ENCODE results near the gene P4HTM.

The P4HTM gene

DNA sequence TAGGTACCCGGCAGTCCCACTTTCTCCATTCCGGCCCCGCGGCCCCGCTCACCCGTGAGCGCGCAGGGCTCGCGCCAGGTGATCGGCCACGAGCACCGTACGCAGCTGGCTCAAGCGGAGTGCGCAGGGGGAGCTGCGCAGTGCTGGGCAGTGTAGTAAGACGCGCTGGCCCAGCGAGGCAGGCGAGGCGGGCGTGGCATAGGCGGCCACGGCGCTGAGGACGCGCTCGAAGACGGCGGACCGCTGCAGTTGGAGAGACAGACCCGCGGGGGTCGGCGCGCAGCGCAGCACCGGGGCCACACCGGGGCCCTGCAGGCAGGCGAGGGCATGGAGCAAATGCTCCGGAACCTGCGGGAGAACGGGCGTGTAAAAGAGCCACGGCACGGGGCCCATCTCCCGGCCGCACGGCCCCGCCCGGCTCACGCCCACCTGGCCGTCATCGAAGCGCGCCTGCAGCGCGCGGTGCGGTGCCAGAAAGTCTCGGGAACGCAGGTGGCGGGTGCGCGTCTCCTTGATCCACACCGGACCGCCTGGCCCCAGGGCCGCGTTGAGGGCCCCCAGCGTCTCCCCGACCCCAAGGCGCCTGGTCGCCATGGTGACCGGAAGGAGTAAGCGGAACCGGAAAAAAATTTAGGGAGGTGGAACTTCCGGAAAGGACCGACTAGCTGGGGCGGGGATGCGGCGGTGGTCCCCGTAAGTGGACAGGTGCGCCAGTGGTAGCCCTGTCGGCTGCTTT is 28.1 kb downstream of the P4HTM start, which contains the start of gene DALRD3:
Gene DALRD3 (minus strand): TSS at position 610 of the 736 bp plus-strand sequence. CDS start 16 bp downstream, at position 594.
- CTCF ChIA-PET, result interaction anchor here (0.6 to 1.5 kb wide), 5 partner anchors 18 to 459 kb away, joined by 3 to 8 read pairs (median 3); no protein-coding TSS in a partner anchor
- POLR2A ChIA-PET, result interaction anchor here (0.6 to 10.4 kb wide), 9 partner anchors 11 to 301 kb away, joined by 3 to 141 read pairs (median 5); partner anchors contain the start of genes IMPDH2, IP6K2, P4HTM and QRICH1
- Histone ChIP-seq H3K36me3 (ENCODE audit: control insufficient read depth in 2 of 2, insufficient read depth in 1 of 2, low read length in 2 of 2) (peaks cover 0 to 43% of the 10 kb centered on the region in 2 experiments; a peak in 1 of 3 replicates), H3K4me3 (ENCODE audit: low read depth, low read length) (peak within 1 kb of the TSS; percentile 80), H3K4me1 (ENCODE audit: control insufficient read depth, insufficient read depth, low read length) (no peaks in the 10 kb centered on the region), H3K9me3 (ENCODE audit: control insufficient read depth, insufficient read depth, low read depth, low read length) (no peaks in the 10 kb centered on the region), H3K27ac (ENCODE audit: extremely low read depth, low read depth, low read length) (peak within 1 kb of the TSS; percentile 47; the same call in 1 of the 2 replicates)
- TF ChIP-seq ZNF571 (tag by site-specific recombination; IDR thresholded peaks at IDR 0.05) (no peak), ZNF548 (tag by site-specific recombination; IDR thresholded peaks at IDR 0.05) (no peak), ZNF776 (tag by site-specific recombination; IDR thresholded peaks at IDR 0.05; ENCODE audit: borderline replicate concordance) (no peak), ZNF530 (tag by site-specific recombination; IDR thresholded peaks at IDR 0.05; ENCODE audit: low read depth) (no peak), ZNF670 (tag by site-specific recombination; IDR thresholded peaks at IDR 0.05; ENCODE audit: low read depth) (no peak), GLI4 (tag by site-specific recombination; IDR thresholded peaks at IDR 0.05) (no peak), ZNF544 (tag by site-specific recombination; IDR thresholded peaks at IDR 0.05) (no peak), ZNF514 (tag by site-specific recombination; IDR thresholded peaks at IDR 0.05) (no peak), ZNF629 (tag by site-specific recombination; IDR thresholded peaks at IDR 0.05) (peak; percentile 28; the same call in 1 of the 2 replicates), ZNF169 (tag by site-specific recombination; IDR thresholded peaks at IDR 0.05) (no peak), ZNF658 (tag by site-specific recombination; IDR thresholded peaks at IDR 0.05) (no peak), WT1 (tag by site-specific recombination; IDR thresholded peaks at IDR 0.05) (no peak; the same call in 1 of the 2 replicates), ZNF48 (tag by site-specific recombination; IDR thresholded peaks at IDR 0.05) (no peak), ZNF585B (tag by site-specific recombination; IDR thresholded peaks at IDR 0.05) (no peak), YY2 (tag by site-specific recombination; IDR thresholded peaks at IDR 0.05) (0 out of 2 replicates have a peak, but pooled peaks have one; percentile 16), GFI1B (tag by site-specific recombination; IDR thresholded peaks at IDR 0.05) (no peak), FEZF1 (tag by site-specific recombination; IDR thresholded peaks at IDR 0.05) (no peak), ZNF10 (tag by site-specific recombination; IDR thresholded peaks at IDR 0.05) (no peak), ZBTB1 (tag by site-specific recombination; IDR thresholded peaks at IDR 0.05) (no peak), ZNF701 (tag by site-specific recombination; IDR thresholded peaks at IDR 0.05) (no peak), ZNF416 (tag by site-specific recombination; IDR thresholded peaks at IDR 0.05) (no peak)
- TF ChIP-seq, protein P1, sequence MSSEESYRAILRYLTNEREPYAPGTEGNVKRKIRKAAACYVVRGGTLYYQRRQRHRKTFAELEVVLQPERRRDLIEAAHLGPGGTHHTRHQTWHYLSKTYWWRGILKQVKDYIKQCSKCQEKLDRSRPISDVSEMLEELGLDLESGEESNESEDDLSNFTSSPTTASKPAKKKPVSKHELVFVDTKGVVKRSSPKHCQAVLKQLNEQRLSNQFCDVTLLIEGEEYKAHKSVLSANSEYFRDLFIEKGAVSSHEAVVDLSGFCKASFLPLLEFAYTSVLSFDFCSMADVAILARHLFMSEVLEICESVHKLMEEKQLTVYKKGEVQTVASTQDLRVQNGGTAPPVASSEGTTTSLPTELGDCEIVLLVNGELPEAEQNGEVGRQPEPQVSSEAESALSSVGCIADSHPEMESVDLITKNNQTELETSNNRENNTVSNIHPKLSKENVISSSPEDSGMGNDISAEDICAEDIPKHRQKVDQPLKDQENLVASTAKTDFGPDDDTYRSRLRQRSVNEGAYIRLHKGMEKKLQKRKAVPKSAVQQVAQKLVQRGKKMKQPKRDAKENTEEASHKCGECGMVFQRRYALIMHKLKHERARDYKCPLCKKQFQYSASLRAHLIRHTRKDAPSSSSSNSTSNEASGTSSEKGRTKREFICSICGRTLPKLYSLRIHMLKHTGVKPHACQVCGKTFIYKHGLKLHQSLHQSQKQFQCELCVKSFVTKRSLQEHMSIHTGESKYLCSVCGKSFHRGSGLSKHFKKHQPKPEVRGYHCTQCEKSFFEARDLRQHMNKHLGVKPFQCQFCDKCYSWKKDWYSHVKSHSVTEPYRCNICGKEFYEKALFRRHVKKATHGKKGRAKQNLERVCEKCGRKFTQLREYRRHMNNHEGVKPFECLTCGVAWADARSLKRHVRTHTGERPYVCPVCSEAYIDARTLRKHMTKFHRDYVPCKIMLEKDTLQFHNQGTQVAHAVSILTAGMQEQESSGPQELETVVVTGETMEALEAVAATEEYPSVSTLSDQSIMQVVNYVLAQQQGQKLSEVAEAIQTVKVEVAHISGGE (tag by site-specific recombination; conservative IDR thresholded peaks at IDR 0.05; ENCODE audit: low read depth), result peak; percentile 86
- TF ChIP-seq, protein P2, sequence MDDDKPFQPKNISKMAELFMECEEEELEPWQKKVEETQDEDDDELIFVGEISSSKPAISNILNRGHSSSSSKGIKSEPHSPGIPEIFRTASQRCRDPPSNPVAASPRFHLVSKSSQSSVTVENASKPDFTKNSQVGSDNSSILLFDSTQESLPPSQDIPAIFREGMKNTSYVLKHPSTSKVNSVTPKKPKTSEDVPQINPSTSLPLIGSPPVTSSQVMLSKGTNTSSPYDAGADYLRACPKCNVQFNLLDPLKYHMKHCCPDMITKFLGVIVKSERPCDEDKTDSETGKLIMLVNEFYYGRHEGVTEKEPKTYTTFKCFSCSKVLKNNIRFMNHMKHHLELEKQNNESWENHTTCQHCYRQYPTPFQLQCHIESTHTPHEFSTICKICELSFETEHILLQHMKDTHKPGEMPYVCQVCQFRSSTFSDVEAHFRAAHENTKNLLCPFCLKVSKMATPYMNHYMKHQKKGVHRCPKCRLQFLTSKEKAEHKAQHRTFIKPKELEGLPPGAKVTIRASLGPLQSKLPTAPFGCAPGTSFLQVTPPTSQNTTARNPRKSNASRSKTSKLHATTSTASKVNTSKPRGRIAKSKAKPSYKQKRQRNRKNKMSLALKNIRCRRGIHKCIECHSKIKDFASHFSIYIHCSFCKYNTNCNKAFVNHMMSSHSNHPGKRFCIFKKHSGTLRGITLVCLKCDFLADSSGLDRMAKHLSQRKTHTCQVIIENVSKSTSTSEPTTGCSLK (tag by site-specific recombination; IDR thresholded peaks at IDR 0.05), result no peak
- TF ChIP-seq, protein P3, sequence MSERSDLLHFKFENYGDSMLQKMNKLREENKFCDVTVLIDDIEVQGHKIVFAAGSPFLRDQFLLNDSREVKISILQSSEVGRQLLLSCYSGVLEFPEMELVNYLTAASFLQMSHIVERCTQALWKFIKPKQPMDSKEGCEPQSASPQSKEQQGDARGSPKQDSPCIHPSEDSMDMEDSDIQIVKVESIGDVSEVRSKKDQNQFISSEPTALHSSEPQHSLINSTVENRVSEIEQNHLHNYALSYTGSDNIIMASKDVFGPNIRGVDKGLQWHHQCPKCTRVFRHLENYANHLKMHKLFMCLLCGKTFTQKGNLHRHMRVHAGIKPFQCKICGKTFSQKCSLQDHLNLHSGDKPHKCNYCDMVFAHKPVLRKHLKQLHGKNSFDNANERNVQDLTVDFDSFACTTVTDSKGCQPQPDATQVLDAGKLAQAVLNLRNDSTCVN (tag by site-specific recombination; optimal IDR thresholded peaks at IDR 0.05), result peak; percentile 98
- TF ChIP-seq, protein P4, sequence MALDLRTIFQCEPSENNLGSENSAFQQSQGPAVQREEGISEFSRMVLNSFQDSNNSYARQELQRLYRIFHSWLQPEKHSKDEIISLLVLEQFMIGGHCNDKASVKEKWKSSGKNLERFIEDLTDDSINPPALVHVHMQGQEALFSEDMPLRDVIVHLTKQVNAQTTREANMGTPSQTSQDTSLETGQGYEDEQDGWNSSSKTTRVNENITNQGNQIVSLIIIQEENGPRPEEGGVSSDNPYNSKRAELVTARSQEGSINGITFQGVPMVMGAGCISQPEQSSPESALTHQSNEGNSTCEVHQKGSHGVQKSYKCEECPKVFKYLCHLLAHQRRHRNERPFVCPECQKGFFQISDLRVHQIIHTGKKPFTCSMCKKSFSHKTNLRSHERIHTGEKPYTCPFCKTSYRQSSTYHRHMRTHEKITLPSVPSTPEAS (tag by site-specific recombination; IDR thresholded peaks at IDR 0.05), result no peak; the same call in 1 of the 2 replicates
- TF ChIP-seq, protein P5, sequence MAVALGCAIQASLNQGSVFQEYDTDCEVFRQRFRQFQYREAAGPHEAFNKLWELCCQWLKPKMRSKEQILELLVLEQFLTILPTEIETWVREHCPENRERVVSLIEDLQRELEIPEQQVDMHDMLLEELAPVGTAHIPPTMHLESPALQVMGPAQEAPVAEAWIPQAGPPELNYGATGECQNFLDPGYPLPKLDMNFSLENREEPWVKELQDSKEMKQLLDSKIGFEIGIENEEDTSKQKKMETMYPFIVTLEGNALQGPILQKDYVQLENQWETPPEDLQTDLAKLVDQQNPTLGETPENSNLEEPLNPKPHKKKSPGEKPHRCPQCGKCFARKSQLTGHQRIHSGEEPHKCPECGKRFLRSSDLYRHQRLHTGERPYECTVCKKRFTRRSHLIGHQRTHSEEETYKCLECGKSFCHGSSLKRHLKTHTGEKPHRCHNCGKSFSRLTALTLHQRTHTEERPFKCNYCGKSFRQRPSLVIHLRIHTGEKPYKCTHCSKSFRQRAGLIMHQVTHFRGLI (tag by site-specific recombination; IDR thresholded peaks at IDR 0.05), result no peak

All from HEK293 (cell line).